ENCODE results near the gene MMP19.

MMP19 gene

DNA sequence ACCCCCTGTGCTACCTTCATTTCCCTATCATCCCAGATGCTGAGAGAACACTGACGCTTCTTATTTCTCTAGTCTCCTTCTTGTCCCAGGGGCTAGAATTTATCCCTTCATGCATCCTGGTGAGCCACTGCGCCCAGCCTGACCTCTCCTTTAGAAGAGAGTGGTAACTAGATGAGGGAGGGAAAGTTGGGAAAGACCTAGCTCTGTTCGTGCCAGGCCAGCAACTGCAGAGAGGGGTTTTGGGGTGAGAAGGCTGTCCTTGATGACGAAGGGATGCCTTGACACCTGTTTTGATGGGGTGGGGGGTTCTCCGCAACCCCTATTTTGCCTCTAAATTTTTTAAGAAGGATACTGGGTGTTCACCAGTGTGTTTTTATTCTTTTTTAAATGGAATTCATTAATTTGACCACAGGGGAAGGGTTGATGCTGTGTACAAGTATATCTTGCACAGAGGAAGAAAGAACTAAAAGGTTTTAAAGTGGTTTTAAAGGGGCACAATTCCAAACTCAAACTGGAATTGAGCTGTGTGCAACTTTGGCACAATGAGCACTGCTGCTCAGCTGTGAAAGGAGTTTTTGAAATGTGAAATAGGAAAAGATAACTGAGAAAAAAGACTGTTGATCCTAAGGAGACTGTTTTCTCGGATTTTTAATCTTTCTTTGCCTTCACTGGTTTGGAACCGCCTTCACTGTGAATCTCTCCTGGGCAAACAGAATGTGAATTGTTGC is 7.0 kb upstream of the MMP19 start:
- TF ChIP-seq POLR2AphosphoS5 (IDR thresholded peaks at IDR 0.05; ENCODE audit: low read depth, low read length), result no peak
- TF ChIP-seq, protein P1, sequence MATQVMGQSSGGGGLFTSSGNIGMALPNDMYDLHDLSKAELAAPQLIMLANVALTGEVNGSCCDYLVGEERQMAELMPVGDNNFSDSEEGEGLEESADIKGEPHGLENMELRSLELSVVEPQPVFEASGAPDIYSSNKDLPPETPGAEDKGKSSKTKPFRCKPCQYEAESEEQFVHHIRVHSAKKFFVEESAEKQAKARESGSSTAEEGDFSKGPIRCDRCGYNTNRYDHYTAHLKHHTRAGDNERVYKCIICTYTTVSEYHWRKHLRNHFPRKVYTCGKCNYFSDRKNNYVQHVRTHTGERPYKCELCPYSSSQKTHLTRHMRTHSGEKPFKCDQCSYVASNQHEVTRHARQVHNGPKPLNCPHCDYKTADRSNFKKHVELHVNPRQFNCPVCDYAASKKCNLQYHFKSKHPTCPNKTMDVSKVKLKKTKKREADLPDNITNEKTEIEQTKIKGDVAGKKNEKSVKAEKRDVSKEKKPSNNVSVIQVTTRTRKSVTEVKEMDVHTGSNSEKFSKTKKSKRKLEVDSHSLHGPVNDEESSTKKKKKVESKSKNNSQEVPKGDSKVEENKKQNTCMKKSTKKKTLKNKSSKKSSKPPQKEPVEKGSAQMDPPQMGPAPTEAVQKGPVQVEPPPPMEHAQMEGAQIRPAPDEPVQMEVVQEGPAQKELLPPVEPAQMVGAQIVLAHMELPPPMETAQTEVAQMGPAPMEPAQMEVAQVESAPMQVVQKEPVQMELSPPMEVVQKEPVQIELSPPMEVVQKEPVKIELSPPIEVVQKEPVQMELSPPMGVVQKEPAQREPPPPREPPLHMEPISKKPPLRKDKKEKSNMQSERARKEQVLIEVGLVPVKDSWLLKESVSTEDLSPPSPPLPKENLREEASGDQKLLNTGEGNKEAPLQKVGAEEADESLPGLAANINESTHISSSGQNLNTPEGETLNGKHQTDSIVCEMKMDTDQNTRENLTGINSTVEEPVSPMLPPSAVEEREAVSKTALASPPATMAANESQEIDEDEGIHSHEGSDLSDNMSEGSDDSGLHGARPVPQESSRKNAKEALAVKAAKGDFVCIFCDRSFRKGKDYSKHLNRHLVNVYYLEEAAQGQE (IDR thresholded peaks at IDR 0.05; ENCODE audit: insufficient read depth in 1 of 2, low read depth in 2 of 2, low read length in 2 of 2), result no peak
- TF ChIP-seq SIN3A (IDR thresholded peaks at IDR 0.05; ENCODE audit: borderline replicate concordance, insufficient read depth, low read length), result no peak
- no peak for TF ChIP-seq FOXP2 (optimal IDR thresholded peaks at IDR 0.05; ENCODE audit: borderline replicate concordance, extremely low read depth, extremely low read length, insufficient read depth)
- TF ChIP-seq TAF1 (IDR thresholded peaks at IDR 0.05; ENCODE audit: borderline replicate concordance, insufficient read depth, low read length), result no peak

DNA sequence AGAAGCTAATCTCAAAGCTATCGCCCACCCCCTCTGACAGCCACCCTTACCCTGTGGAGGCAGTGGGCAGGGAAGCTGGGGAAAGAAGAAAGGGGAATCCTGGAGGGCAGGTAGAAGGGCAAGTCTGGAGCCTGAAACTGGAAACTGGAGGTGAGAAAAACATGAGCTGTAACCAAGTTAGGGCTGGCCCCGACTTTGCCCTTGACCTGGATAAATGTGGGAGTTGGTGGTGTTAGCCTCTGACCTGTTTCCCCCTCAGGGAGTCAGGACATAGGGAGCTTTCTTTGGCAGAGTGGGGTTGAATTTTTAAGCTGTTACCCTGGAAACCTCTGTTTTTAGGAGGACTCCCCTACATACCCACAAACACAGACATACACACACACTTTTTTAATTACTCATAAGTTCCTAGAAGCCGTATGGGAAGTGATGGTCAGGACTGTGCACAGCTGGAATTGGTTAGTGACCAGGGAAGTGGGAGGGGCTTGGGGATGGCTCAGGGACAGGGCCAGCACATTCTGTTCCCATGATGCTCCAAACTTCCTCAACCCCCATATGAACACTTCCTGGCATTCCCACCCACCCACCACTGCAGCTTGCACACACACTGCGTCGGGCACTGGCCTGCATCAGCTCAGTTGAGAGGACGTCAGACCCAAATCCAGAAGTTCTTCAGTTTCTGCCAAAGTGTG is 5.0 kb upstream of the MMP19 start:
- peak; percentile 42 for TF ChIP-seq FOXP2 (optimal IDR thresholded peaks at IDR 0.05; ENCODE audit: borderline replicate concordance, extremely low read depth, extremely low read length, insufficient read depth)
- TF ChIP-seq, protein P1 (IDR thresholded peaks at IDR 0.05; ENCODE audit: insufficient read depth in 1 of 2, low read depth in 2 of 2, low read length in 2 of 2), result no peak
- 0 out of 2 replicates have a peak, but pooled peaks have one; percentile 20 for TF ChIP-seq SIN3A (IDR thresholded peaks at IDR 0.05; ENCODE audit: borderline replicate concordance, insufficient read depth, low read length)
- peak; percentile 89 for TF ChIP-seq POLR2AphosphoS5 (IDR thresholded peaks at IDR 0.05; ENCODE audit: low read depth, low read length)
- peak; percentile 68; the same call in 1 of the 2 replicates for TF ChIP-seq TAF1 (IDR thresholded peaks at IDR 0.05; ENCODE audit: borderline replicate concordance, insufficient read depth, low read length)

DNA sequence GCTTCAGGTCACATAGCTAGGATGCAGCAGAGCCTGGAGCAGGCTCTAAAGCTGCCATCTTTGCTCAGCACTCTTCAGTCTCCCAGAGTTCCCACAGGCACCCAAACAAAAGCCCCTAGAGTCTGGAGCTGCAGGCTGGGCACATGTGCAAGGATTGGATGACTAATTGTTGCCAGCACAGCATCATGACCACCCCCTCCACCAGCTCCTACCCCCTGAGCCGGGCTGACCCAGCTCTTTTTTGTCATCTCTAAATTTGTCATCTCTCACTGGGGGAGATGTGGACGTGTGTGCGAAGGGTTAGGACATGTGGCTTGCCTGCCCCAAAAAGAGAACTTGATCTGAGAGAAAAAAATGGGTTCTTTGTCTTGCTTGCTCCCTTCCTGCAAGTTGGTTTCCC is 4.3 kb upstream of the MMP19 start:
- TF ChIP-seq, protein P1 (IDR thresholded peaks at IDR 0.05; ENCODE audit: insufficient read depth in 1 of 2, low read depth in 2 of 2, low read length in 2 of 2), result no peak
- TF ChIP-seq TAF1 (IDR thresholded peaks at IDR 0.05; ENCODE audit: borderline replicate concordance, insufficient read depth, low read length) (no peak), FOXP2 (optimal IDR thresholded peaks at IDR 0.05; ENCODE audit: borderline replicate concordance, extremely low read depth, extremely low read length, insufficient read depth) (no peak), POLR2AphosphoS5 (IDR thresholded peaks at IDR 0.05; ENCODE audit: low read depth, low read length) (no peak), SIN3A (IDR thresholded peaks at IDR 0.05; ENCODE audit: borderline replicate concordance, insufficient read depth, low read length) (no peak)

DNA sequence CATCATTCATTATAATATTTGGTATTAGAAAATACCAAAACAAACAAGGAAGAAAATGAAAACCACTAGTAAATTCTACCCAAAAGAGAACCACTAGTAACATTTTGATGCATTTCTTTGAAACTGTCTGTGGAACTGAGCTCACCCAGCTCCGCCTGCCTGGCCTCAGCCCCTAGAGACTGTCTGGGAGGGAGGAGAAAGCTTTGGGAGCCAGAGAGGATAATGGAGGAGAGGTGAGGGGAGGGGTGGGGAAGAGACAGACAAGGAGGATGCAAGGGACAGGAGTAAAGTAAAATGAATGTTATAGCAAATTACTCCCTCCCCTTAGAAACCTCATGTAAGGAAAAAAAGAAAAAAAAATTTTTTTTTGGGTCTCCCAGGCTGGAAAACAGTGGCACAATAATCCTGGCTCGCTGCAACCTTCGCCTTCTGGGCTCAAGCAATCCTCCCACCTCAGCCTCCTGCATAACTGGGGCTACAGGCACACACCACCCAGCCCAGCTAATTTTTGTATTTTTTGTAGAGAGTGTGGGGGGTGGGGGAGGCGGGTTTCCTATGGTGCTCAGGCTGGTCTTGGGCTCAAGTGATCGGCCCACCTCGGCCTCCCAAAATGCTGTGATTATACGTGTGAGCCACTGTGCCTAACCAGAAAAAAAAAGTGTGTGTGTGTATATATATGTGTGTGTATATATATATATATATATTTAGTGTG is 3.2 kb upstream of the MMP19 start:
- TF ChIP-seq TAF1 (IDR thresholded peaks at IDR 0.05; ENCODE audit: borderline replicate concordance, insufficient read depth, low read length) (no peak), SIN3A (IDR thresholded peaks at IDR 0.05; ENCODE audit: borderline replicate concordance, insufficient read depth, low read length) (no peak), POLR2AphosphoS5 (IDR thresholded peaks at IDR 0.05; ENCODE audit: low read depth, low read length) (no peak), FOXP2 (optimal IDR thresholded peaks at IDR 0.05; ENCODE audit: borderline replicate concordance, extremely low read depth, extremely low read length, insufficient read depth) (no peak)
- TF ChIP-seq, protein P1 (IDR thresholded peaks at IDR 0.05; ENCODE audit: insufficient read depth in 1 of 2, low read depth in 2 of 2, low read length in 2 of 2), result no peak
